ENCODE data around the gene ZRANB3. TPM values are rescaled to one million over a fixed set of nuclear protein-coding genes. Genes with fewer than 3 reads are reported as not detected.
"Not testable (repeated sequence)": the region's sequence is repeated elsewhere in the genome, so short reads cannot be mapped to it uniquely, and the experiment has no call there.

The ZRANB3 gene
- polyA plus RNA-seq, 4 donors = 0.81 to 3.6 (median 3.0) TPM; not detected in 1

- no peaks in the 10 kb centered on the region for H3K9me3 ChIP-seq (ENCODE audit: control insufficient read depth in 2 of 2, insufficient read depth in 1 of 2, low read depth in 1 of 2, low read length in 1 of 2)
- H3K27me3 ChIP-seq (ENCODE audit: control insufficient read depth in 3 of 3, insufficient read depth in 3 of 3, low read length in 3 of 3) = no peaks in the 10 kb centered on the region
- H3K36me3 ChIP-seq (ENCODE audit: control insufficient read depth in 3 of 3, insufficient read depth in 2 of 3, low read depth in 1 of 3, low read length in 3 of 3) = peaks cover 2 to 23% (median 2%) of the 10 kb centered on the region in 3 donors
- DNase-seq (no peak), FAIRE-seq (no peak)
- H3K4me1 ChIP-seq (ENCODE audit: control insufficient read depth in 3 of 3, insufficient read depth in 2 of 3, low read depth in 1 of 3, low read length in 2 of 3) = no peaks in the 10 kb centered on the region
- no peak overlapping the region for H3K4me3 ChIP-seq (ENCODE audit: low read depth in 1 of 3, low read length in 3 of 3)
- no peak overlapping the region for H3K27ac ChIP-seq (ENCODE audit: low read depth in 1 of 3, low read length in 2 of 3)
- whole genome bisulfite sequencing, 3 donors = 93 to 99% (median 94%) methylated on average over 3 of the region's 3 CpGs
Measured at GRCh38 chr2:135113322-135113721, 417.7 kb downstream of the ZRANB3 start.

- FAIRE-seq = not testable (repeated sequence)
Measured at GRCh38 chr2:135105513-135106316, 425.3 kb downstream of the ZRANB3 start.

GRCh38 chr2:135103843-135104242, 427.2 kb downstream of the ZRANB3 start:
- H3K36me3 ChIP-seq (ENCODE audit: control insufficient read depth in 3 of 3, insufficient read depth in 2 of 3, low read depth in 1 of 3, low read length in 3 of 3) = peaks cover 0 to 7% (median 4%) of the 10 kb centered on the region in 3 donors
- FAIRE-seq (no peak), DNase-seq (no peak)
- peaks cover 0 to 18% of the 10 kb centered on the region in 2 donors for H3K9me3 ChIP-seq (ENCODE audit: control insufficient read depth in 2 of 2, insufficient read depth in 1 of 2, low read depth in 1 of 2, low read length in 1 of 2)
- no peak overlapping the region for H3K4me3 ChIP-seq (ENCODE audit: low read depth in 1 of 3, low read length in 3 of 3)
- no peaks in the 10 kb centered on the region for H3K27me3 ChIP-seq (ENCODE audit: control insufficient read depth in 3 of 3, insufficient read depth in 3 of 3, low read length in 3 of 3)
- H3K4me1 ChIP-seq (ENCODE audit: control insufficient read depth in 3 of 3, insufficient read depth in 2 of 3, low read depth in 1 of 3, low read length in 2 of 3) = no peaks in the 10 kb centered on the region
- no peak overlapping the region for H3K27ac ChIP-seq (ENCODE audit: low read depth in 1 of 3, low read length in 2 of 3)
- WGBS, 3 donors = 87 to 98% (median 93%) methylated on average over 1 of the region's 1 CpG

More at GRCh38 chr2:135105513-135106316, 425.3 kb downstream of the ZRANB3 start:
- Histone ChIP-seq H3K36me3 (ENCODE audit: control insufficient read depth in 3 of 3, insufficient read depth in 2 of 3, low read depth in 1 of 3, low read length in 3 of 3) (peaks cover 0 to 10% (median 4%) of the 10 kb centered on the region in 3 donors), H3K9me3 (ENCODE audit: control insufficient read depth in 2 of 2, insufficient read depth in 1 of 2, low read depth in 1 of 2, low read length in 1 of 2) (peaks cover 0 to 18% of the 10 kb centered on the region in 2 donors)
- not testable (repeated sequence) for H3K4me1 ChIP-seq (ENCODE audit: control insufficient read depth in 3 of 3, insufficient read depth in 2 of 3, low read depth in 1 of 3, low read length in 2 of 3); H3K27me3 ChIP-seq (ENCODE audit: control insufficient read depth in 3 of 3, insufficient read depth in 3 of 3, low read length in 3 of 3); H3K27ac ChIP-seq (ENCODE audit: low read depth in 1 of 3, low read length in 2 of 3); DNase-seq; H3K4me3 ChIP-seq (ENCODE audit: low read depth in 1 of 3, low read length in 3 of 3)
- WGBS, 3 donors = 98 to 99% (median 99%) methylated on average over 32 to 56 of the region's 56 CpGs

GRCh38 chr2:135099802-135100483, 431.1 kb downstream of the ZRANB3 start:
- no peaks in the 10 kb centered on the region for H3K27me3 ChIP-seq (ENCODE audit: control insufficient read depth in 3 of 3, insufficient read depth in 3 of 3, low read length in 3 of 3)
- no peaks in the 10 kb centered on the region for H3K4me1 ChIP-seq (ENCODE audit: control insufficient read depth in 3 of 3, insufficient read depth in 2 of 3, low read depth in 1 of 3, low read length in 2 of 3)
- H3K36me3 ChIP-seq (ENCODE audit: control insufficient read depth in 3 of 3, insufficient read depth in 2 of 3, low read depth in 1 of 3, low read length in 3 of 3) = peaks cover 0 to 6% (median 2%) of the 10 kb centered on the region in 3 donors
- H3K4me3 ChIP-seq (ENCODE audit: low read depth in 1 of 3, low read length in 3 of 3) = no peak overlapping the region
- FAIRE-seq (no peak), DNase-seq (no peak)
- H3K9me3 ChIP-seq (ENCODE audit: control insufficient read depth in 2 of 2, insufficient read depth in 1 of 2, low read depth in 1 of 2, low read length in 1 of 2) = peaks cover 0 to 11% of the 10 kb centered on the region in 2 donors
- no peak overlapping the region for H3K27ac ChIP-seq (ENCODE audit: low read depth in 1 of 3, low read length in 2 of 3)
- WGBS, 3 donors = 62 to 75% (median 74%) methylated on average over 5 of the region's 5 CpGs

- 90 to 94% (median 93%) methylated on average over 2 of the region's 2 CpGs for WGBS, 3 donors
- peaks cover 0 to 5% (median 5%) of the 10 kb centered on the region in 3 donors for H3K36me3 ChIP-seq (ENCODE audit: control insufficient read depth in 3 of 3, insufficient read depth in 2 of 3, low read depth in 1 of 3, low read length in 3 of 3)
- H3K4me3 ChIP-seq (ENCODE audit: low read depth in 1 of 3, low read length in 3 of 3) = no peak overlapping the region
- FAIRE-seq (no peak), DNase-seq (no peak)
- no peak overlapping the region for H3K27ac ChIP-seq (ENCODE audit: low read depth in 1 of 3, low read length in 2 of 3)
- peaks cover 0 to 7% (median 0%) of the 10 kb centered on the region in 3 donors for H3K4me1 ChIP-seq (ENCODE audit: control insufficient read depth in 3 of 3, insufficient read depth in 2 of 3, low read depth in 1 of 3, low read length in 2 of 3)
- no peaks in the 10 kb centered on the region for H3K27me3 ChIP-seq (ENCODE audit: control insufficient read depth in 3 of 3, insufficient read depth in 3 of 3, low read length in 3 of 3)
- H3K9me3 ChIP-seq (ENCODE audit: control insufficient read depth in 2 of 2, insufficient read depth in 1 of 2, low read depth in 1 of 2, low read length in 1 of 2) = no peaks in the 10 kb centered on the region
Measured at GRCh38 chr2:135097532-135098231, 433.3 kb downstream of the ZRANB3 start.

GRCh38 chr2:135096665-135097446, 434.2 kb downstream of the ZRANB3 start:
- H3K27me3 ChIP-seq (ENCODE audit: control insufficient read depth in 3 of 3, insufficient read depth in 3 of 3, low read length in 3 of 3) = no peaks in the 10 kb centered on the region
- peaks cover 0 to 7% (median 0%) of the 10 kb centered on the region in 3 donors for H3K4me1 ChIP-seq (ENCODE audit: control insufficient read depth in 3 of 3, insufficient read depth in 2 of 3, low read depth in 1 of 3, low read length in 2 of 3)
- H3K9me3 ChIP-seq (ENCODE audit: control insufficient read depth in 2 of 2, insufficient read depth in 1 of 2, low read depth in 1 of 2, low read length in 1 of 2) = no peaks in the 10 kb centered on the region
- FAIRE-seq (no peak), DNase-seq (no peak)
- no peak overlapping the region for H3K4me3 ChIP-seq (ENCODE audit: low read depth in 1 of 3, low read length in 3 of 3)
- no peak overlapping the region for H3K27ac ChIP-seq (ENCODE audit: low read depth in 1 of 3, low read length in 2 of 3)
- 85 to 87% (median 87%) methylated on average over 4 of the region's 4 CpGs for WGBS, 3 donors
- H3K36me3 ChIP-seq (ENCODE audit: control insufficient read depth in 3 of 3, insufficient read depth in 2 of 3, low read depth in 1 of 3, low read length in 3 of 3) = peaks cover 0 to 5% (median 2%) of the 10 kb centered on the region in 3 donors

- Histone ChIP-seq H3K27me3 (ENCODE audit: control insufficient read depth in 3 of 3, insufficient read depth in 3 of 3, low read length in 3 of 3) (no peaks in the 10 kb centered on the region), H3K4me3 (ENCODE audit: low read depth in 1 of 3, low read length in 3 of 3) (no peak overlapping the region), H3K36me3 (ENCODE audit: control insufficient read depth in 3 of 3, insufficient read depth in 2 of 3, low read depth in 1 of 3, low read length in 3 of 3) (peaks cover 0 to 5% (median 2%) of the 10 kb centered on the region in 3 donors), H3K27ac (ENCODE audit: low read depth in 1 of 3, low read length in 2 of 3) (no peak overlapping the region), H3K9me3 (ENCODE audit: control insufficient read depth in 2 of 2, insufficient read depth in 1 of 2, low read depth in 1 of 2, low read length in 1 of 2) (no peaks in the 10 kb centered on the region), H3K4me1 (ENCODE audit: control insufficient read depth in 3 of 3, insufficient read depth in 2 of 3, low read depth in 1 of 3, low read length in 2 of 3) (peaks cover 0 to 7% (median 0%) of the 10 kb centered on the region in 3 donors)
- 91 to 96% (median 93%) methylated on average over 3 of the region's 3 CpGs for WGBS, 3 donors
- DNase-seq = no peak
- no peak for FAIRE-seq
Measured at GRCh38 chr2:135095591-135095990, 435.4 kb downstream of the ZRANB3 start.
